Loucy (cell line): ENCODE results near the gene COG2.

ENCODE experiments used
- CTCF ChIP-seq: fragments of 200-600 bp; sonication (generic); conservative IDR thresholded peaks from 2 replicates; pipeline ENCODE4 v1.5.1; 2014; ENCODE audit warnings: mild to moderate bottlenecking, antibody characterized with exemption, low read length
- EZH2phosphoT487 ChIP-seq: fragments of 200-600 bp; IDR thresholded peaks from 2 replicates; pipeline ENCODE4 v1.6.1; 2018; ENCODE audit warnings: antibody characterized with exemption, mild to moderate bottlenecking, moderate library complexity, borderline replicate concordance

GRCh38 chr1:230641900-230642262 is 400 bp upstream of the COG2 start:
- TF ChIP-seq CTCF (no peak), EZH2phosphoT487 (no peak)
